ENCODE measurements around the gene RASD2.
"Not testable (repeated sequence)": the region's sequence is repeated elsewhere in the genome, so short reads cannot be mapped to it uniquely, and the experiment has no call there.

RASD2 gene, protein sequence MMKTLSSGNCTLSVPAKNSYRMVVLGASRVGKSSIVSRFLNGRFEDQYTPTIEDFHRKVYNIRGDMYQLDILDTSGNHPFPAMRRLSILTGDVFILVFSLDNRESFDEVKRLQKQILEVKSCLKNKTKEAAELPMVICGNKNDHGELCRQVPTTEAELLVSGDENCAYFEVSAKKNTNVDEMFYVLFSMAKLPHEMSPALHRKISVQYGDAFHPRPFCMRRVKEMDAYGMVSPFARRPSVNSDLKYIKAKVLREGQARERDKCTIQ

DNA sequence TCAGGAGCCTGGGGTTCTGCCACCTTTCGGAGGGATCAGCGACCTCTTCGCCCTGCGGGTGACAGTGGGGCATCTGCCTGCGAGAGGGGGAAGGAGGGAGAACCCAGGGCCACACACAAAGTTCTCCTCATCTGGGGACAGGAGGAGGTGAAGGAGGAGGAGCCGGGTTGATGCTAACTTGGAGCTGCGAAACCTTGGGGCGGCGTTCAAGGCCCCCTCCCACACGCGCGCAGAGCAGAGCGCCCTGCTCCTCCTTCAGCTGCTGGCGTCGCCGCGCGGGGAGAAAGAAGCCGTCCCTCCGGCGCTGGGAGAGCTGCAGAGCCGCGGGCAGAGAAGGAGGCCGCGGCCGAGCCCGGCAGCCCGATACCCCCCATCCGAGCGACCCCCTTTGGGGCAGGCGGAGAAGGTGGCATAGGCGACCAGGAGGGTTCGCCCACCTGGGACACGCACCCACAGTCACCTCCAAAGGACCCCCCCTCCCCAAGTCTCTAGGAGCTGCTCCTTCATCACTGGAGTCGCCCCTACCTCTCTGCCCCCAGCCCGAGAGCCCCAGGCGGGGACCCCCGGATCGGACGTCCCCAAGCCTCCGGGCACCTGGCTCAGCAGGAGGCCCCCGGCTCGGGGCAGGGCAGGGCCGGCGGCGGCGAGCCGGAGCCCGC, at the start of gene RASD2:
Gene RASD2 (plus strand): TSS at position 237 of the 659 bp plus-strand sequence. CDS start 5,979 bp downstream, outside the sequence.
- DNase-seq, result no peak

DNA sequence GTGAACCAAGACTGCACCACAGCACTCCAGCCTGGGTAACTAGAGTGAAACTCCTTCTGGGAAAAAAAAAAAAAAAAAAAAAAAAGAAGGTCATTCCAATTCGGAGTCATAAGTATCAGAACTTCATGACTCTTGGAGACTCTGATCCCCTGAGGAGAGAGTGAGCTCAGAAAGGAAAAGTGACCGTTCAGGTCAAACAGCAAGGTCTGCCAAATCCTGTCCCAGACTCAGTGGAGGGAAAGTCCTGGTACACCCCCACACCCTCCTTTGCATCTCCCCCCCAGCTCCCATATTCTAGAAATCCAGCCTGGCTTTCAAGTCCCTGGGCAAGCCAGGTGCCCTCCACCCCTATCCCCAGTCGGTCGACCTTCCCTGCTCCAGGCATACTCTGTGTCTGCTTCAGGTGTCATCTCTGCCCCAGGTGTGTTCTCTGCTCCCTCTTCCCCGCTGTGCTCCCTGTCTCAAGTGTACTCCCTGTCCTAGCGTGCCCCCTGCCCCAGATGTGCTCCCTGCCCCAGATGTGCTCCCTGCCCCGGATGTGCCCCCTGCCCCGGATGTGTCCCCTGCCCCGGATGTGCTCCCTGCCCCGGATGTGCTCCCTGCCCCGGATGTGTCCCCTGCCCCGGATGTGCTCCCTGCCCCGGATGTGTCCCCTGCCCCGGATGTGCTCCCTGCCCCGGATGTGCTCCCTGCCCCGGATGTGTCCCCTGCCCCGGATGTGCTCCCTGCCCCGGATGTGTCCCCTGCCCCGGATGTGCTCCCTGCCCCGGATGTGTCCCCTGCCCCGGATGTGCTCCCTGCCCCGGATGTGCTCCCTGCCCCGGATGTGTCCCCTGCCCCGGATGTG, 49.3 kb upstream of the RASD2 start:
- not testable (repeated sequence) for DNase-seq

DNA sequence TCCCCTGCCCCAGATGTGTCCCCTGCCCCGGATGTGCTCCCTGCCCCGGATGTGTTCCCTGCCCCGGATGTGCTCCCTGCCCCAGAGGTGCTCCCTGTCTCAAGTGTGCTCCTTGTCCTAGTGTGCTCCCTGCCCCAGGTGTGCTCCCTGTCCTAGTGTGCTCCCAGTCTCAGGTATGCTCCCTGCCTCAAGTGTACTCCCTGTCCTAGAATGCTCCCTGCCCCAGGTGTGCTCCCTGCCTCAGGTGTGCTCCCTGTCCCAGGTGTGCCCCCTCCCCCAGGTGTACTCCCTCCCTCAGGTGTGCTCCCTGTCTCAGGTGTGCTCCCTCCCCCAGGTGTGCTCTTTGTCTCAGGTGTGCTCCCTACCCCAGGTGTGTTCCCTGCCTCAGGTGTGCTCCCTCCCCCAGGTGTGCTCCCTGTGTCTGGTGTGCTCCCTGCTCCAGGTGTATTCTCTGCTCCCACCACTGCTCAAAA, 48.7 kb upstream of the RASD2 start:
- no peak for DNase-seq

DNA sequence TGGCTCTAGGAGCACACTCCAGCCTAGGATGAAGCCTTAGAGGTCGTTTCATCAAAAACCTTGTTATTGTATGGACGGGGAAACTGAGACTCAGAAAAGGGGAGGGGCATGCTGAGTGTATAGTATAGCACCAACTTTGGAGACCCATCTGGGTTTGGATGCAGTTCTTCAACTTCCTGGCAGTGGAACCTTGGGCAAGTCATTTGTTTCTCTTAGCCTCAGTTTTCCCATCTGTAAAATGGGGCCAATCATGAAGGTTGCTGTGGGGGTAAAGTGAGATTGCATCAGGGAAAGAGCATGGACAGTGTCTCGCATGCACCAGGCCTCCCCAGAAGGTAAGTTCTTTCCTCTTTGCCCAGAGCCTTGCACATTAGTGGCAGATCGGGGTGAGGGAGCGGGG, 47.6 kb upstream of the RASD2 start:
- no peak for DNase-seq

DNA sequence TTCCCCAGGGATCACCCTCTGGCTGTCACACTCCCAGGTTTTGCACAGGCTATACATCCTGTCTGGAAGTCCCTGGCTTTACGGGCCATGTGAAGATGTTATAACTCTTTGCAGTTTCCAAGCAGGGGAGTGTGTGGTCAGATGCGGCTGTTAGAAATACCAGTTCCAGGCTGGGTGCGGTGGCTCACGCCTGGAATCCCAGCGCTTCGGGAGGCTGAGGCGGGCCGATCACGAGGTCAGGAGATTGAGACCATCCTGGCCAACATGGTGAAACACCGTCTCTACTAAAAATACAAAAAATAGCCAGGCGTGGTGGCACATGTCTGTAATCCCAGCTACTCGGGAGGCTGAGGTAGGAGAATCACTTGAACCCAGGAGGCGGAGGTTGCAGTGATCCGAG, 44.9 kb upstream of the RASD2 start:
- DNase-seq, result not testable (repeated sequence)

DNA sequence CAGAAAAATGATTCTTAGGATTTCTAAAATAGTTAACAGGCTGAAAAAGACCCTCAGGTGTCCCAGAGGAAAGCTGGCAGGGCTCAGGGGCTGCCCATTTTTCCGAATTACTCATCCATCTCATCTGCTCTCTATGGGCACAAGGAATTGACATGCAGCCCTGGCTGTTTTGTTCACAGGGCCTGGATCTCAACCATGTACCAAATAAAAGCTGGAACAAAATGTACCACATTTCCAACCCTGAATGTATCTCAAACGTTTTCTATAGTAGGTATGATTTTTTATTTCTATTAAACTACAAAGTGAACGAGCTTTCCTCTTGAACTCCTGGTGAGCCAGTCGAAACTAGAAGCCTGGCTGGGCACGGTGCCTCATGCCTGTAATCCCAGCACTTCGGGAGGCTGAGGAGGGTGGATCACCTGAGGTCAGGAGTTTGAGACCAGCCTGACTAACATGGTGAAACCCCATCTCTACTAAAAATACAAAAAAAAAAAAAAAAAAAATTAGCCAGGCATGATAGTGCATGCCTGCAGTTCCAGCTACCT, 43.8 kb upstream of the RASD2 start:
- DNase-seq, result no peak

DNA sequence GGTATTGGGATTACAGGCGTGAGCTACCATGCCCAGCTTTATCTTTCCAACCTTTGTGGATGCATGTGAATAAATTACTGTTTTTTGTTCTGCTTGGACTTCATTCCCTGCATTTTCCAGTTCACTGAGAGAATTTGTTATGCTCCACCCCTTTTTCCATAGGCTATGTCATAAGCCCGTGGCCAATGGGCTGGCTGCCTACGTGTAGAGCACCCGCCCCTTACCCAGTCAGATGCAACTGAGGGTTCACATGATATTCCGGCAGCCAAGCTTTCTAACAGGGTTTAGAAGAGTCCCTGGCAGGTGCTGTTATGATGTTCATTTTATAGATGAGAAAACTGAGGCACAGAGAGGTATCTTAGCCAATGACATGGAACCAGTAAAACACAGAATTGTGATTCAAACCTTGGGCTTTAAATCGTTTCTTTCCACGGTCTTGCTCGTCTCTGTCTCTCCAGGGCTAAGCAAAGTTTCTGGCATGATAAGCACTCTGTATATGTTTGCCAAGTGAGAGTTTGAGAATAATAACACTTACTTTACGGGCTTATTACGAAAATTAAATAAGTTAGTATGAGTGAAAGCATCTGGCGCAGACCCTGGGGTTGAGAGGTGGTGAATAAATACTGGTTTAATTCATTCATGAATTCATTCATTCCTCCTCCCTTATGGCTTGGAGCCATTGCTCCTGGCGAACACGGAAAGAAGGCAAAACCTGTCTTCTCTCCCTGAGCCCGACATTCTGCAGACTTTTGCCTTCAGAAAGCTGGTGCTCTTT, 42.4 kb upstream of the RASD2 start:
- DNase-seq, result no peak

DNA sequence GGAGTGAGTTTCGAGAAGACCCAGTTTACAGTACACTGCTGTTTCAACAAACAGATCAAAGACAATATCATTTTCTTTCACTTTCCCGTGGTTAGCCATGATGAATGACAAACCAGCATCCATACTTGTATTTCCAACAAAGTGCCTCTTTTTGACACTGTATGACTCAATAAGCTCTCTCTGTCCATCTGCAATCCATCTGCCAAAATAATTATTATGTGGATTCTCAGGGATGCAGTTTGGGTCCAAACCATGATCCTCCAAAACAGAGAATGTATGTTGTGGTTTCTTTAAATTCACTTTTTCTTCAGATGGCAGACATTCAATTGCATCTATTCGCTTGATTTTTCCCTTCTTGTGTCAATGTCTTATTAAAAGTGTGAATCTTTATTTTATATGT, 37.8 kb upstream of the RASD2 start:
- DNase-seq, result no peak

DNA sequence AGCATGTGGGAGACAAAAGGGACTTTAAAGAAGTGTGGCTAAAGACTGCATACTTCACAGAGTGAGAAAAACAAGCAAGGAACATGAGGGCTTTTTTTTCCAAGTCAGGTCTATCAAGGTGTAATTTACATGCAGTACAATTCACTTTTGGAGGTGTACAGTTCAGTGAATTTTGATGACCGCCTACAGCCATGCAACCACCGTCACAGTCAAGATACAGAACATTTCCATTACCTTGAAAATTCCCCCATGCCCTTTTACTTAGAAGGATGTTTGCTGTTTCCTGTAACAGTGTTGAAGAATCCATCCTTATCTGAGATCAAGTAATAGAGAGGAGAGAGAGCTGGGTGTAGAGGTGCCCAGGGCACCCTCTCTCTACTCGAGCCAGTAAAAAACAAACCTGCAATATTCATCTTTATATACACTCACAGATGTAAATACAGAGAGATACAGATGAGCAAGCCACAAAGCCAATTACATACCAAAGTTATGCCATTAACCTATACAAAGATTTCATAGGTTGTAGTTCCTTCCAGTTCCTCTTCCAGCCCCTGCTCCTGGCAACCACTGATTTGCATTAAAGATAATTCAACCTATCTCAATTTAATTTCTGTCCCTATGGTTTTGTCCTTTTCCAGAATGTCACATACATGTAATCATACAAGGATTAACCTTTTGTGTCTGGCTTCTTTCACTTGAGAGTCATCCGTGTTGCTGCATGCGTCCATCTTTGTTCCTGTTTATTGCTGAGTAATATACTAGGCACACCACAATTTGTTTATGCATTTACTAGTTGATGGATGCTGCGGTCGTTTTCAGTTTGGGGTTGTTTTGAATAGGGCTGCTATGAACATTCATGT, 35.0 kb upstream of the RASD2 start:
- DNase-seq, result no peak

DNA sequence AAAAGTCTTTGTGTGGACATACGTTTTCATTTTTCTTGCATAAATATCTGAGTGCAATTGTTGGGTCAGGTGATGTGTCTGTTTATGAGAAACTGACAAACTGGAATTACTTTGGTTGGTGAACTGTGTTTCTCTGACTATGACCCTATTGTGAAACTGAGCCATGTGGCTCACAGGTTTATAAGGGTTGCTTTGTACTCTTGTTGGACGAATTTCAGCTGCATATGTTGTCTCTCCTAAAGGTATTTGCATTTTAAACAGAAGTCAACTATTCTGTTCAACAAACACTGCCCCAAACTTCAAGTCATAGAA, 34.4 kb upstream of the RASD2 start:
- no peak for DNase-seq

DNA sequence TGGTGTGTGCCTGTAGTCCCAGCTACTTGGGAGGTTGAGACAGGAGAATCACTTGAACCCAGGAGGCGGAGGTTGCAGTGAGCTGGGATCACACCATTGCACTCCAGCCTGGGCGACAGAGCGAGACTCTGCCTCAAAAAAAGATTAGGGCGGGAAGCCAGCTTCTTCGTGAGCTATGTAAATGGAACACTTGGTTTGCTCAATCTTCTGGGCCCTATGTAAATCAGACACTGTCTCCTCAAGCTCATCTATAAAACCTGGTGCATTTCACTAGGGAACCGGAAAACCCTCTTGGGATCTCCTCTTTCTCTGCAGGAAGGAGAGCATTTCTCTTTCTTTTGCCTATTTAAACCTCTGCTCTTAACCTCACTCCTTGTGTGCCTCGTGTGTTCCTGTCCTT, 32.8 kb upstream of the RASD2 start:
- DNase-seq, result not testable (repeated sequence)

DNA sequence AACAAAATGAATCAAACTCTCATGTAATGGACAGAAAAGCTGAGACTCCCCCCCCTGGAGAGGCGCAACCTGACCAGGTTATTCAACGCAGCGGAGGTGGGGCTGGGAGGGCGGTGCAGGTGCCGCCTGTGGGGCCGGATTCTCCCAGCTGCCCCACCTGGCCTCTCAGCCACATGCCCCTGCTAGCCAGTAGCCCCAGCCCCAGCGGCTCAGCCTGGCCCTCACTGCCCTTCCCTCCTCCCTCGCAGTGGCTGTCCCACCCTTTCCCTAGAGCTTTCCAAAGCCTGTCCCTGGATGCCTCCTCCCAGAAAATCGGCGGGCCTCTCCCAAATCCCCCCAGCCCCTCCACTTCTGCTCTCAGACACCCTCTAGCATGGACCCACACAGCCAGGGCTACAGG, 31.2 kb upstream of the RASD2 start:
- no peak for DNase-seq

DNA sequence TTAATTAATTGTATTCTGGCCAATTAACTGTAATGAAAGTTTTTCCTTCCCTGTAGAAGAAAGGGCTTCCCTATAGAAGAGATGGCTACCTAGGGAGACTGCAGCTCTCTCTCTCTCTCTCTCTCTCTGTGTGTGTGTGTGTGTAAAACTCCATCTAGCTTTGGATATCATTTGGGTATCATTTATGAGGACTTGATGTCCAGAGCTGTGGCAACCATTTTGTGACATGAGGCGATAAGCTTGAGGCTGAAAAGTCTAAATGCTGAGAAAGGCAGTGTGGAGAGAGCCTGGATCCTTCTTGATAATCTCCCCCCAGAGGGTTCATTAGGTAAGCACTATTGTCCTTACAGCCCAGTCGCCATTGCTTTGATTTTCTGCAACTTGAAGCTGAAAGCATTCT, 30.7 kb upstream of the RASD2 start:
- no peak for DNase-seq

DNA sequence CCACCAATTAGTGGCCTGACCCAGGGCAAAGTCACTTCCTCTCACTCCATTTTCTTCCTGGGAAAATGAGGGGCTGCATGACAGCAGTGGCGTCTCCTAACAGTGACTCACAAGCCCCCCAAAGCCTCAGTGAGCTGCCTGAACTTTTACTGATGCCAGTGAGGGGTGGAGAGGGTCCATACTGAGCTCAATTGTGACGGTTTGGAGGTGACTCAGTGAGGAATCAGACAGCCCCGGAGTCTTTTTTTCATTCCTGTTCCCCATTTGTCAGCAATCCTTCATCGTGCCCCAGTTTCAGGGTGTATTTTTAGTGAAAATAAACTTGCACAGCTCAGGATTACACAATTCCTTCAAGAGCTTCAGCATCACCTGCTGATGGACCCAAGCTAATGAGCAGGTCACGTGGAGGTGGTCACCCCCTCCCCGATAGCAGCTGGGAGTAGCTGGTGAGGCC, 30.1 kb upstream of the RASD2 start:
- DNase-seq, result no peak

DNA sequence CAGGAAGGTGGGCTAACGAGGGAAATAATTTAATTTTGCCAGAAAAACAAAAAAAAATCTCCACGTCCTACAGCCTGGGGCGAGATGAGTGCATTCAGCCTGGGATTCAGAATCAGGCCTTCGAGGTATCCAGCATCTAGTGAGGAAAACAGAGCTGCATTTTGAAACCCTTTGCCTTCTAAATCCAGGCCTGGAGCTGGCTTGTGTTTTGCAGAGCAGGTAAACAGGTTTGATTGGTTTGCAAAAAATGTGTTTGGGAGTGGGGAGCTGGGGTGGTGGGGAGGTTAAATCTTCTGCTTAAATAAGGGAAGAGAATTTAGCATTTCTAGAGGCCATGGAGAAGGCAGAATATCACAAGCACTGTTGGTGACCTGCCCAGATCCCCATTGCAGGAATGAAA, 29.7 kb upstream of the RASD2 start:
- no peak for DNase-seq

DNA sequence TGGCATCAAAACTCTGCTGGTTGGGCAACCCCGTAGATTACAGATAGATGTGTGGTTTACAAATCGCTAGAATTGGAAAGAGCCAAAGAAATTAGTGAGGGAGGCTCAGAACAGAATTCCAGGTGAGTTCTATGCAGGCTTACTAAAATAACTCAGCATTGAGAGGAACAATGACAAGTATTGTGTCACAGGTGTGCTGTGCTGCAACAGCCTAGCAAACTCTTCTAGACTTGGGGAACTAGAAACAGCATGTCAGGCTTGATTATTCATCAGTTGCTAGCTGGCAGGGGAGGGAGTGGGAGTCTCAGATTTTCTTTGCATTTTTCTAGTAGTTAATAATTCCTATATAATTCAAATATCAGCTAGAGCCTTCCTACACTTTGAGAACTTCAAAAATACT, 26.3 kb upstream of the RASD2 start:
- no peak for DNase-seq

DNA sequence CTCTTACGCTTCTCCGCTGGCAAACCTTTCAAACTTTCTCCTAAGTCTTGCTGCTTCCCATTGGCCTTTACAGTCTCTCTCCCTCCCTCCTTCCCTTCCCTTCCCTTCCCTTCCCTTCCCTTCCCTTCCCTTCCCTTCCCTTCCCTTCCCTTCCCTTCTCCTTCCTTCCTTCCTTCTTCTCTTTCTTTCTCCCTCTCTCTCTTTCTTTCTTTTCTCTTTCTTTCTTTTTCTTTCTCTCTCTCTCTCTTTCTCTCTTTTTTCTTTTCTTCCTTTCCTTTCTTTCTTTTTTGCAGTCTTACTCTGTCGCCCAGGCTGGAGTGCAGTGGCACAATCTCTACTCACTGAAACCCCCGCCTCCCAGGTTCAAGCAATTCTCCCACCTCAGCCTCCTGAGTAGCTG, 24.7 kb upstream of the RASD2 start:
- not testable (repeated sequence) for DNase-seq

DNA sequence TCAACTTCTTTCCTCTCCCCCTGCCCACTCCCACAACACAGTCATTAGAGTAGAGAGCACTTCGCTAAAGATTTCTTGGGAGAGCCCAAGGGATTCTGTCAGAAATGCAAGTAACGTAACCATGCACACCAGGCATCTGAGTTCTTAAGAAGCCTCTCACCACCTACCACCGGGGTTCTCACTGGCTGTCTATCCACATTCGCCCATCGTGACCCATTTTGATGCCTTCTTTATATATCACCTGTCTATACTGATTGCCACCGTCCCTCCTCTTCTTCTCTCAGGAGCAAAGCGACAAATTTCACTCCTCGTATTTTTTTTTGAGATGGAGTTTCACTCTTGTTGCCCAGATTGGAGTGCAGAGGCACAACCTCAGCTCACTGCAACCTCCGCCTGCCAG, 23.9 kb upstream of the RASD2 start:
- DNase-seq, result no peak

DNA sequence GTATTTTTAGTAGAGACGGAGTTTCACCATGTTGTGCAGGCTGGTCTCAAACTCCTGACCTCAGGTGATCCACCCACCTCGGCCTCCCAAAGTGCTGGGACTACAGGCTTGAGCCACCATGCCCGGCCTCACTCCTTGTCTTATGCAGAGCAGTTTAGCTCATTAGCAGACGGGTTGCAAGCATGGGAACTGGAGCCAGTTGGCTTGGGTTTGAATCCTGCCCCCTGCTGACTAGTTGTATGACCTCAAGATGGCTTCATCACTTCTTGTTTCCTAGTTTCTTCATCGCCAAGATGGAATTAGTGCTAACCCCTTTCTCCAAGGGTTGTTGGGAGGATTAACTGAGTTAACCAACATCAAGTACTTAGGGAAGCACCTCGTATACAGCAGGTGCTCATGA, 23.4 kb upstream of the RASD2 start:
- no peak for DNase-seq

DNA sequence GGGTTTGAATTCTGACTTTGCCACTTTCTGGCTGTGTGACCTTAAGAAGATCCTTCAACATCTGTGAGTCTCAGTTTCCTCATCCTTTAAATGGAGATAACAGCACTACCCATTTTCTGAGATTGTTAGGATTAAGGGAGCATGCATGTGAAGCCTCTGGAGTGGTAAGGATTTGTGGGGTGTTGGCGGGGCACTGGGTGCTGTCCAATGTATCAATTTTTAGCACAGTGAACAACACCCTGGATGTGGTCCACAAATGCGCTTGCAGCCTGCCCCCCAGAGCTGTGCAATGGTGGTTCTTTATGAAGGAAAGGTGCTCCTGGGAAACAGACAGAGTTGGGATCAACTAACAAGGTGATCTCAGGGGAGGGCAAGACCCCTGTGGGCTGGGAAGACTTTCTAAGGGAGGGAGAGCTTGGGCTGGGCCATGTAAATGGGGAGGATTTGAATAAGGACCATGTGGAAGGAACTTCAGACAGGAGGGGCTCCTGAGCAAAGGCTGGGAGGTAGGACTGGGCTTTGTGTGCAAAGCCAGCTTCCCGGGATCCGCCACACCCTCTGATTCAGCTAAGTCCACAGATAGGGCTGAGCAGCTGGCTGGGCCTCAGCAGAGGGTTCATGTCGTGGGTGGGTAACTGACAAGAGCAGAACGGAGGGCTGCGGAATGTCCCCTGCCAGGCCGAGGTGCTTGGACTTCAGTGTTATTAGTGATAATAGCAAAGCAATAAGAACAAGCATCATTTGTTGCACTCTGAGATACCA, 22.7 kb upstream of the RASD2 start:
- no peak for DNase-seq

DNA sequence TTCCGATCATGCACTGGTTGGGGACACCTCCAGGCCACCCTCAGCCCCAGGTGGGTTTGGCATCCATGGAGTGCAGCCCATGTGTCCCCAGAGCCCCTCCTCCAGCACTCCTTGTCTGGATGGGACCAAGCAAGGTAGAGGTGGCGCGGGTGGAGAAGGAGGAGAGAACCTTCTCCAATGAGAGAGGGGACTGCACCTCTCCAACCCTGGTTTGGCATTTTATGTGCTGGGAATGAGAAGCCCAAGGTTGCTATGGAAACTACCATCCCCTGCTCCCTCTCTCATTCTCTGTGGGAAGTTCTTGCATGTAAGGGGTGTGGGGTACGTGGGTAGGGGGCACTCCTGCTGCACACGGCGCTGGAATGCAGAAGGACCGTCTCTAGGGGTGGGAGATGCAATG, 21.8 kb upstream of the RASD2 start:
- DNase-seq, result no peak
